ENCODE data around the gene ZNF366.

Gene ZNF366

GRCh38 chr5:72397836-72398235 lies 109.4 kb downstream of the ZNF366 start:
- POLR2A ChIA-PET: no interaction called here
- CTCF ChIA-PET: no interaction called here
- DNase-seq (ENCODE audit: low read depth, low spot score): no peak
- no peak for TF ChIP-seq CTCF (IDR thresholded peaks at IDR 0.05; ENCODE audit: insufficient read depth, low read length, missing control alignments)
- no peak overlapping the region for H3K4me3 ChIP-seq (ENCODE audit: low read depth, low read length)

GRCh38 chr5:72394688-72395087 lies 112.5 kb downstream of the ZNF366 start:
- ChIA-PET POLR2A (no interaction called here), CTCF (interaction anchor here (0.9 to 1.2 kb wide), 3 partner anchors 28 to 130 kb away, joined by 3 to 6 read pairs (median 3); no protein-coding TSS in a partner anchor)
- no peak for DNase-seq (ENCODE audit: low read depth, low spot score)
- no peak overlapping the region for H3K4me3 ChIP-seq (ENCODE audit: low read depth, low read length)
- peak; percentile 13 for TF ChIP-seq CTCF (IDR thresholded peaks at IDR 0.05; ENCODE audit: insufficient read depth, low read length, missing control alignments)

- H3K4me3 ChIP-seq (ENCODE audit: low read depth, low read length): no peak overlapping the region
- DNase-seq (ENCODE audit: low read depth, low spot score): no peak
- ChIA-PET CTCF (interaction anchor here (1.1 to 2.3 kb wide), 4 partner anchors 9 to 131 kb away, joined by 3 to 5 read pairs (median 4); no protein-coding TSS in a partner anchor), POLR2A (no interaction called here)
- no peak for TF ChIP-seq CTCF (IDR thresholded peaks at IDR 0.05; ENCODE audit: insufficient read depth, low read length, missing control alignments)
Measured at GRCh38 chr5:72393052-72393451, 114.2 kb downstream of the ZNF366 start.

Data from AG04449 (cell line).